K562 (cell line): ENCODE data around the gene ZNF234. TPM values are rescaled to one million over a fixed set of nuclear protein-coding genes. Genes with fewer than 3 reads are reported as not detected.

Experiments
- ARID3B ChIP-seq: fragments of 250-450 bp; sonication (Bioruptor Pico); IDR thresholded peaks from 2 replicates; pipeline ENCODE4 v1.4.0; 2020; ENCODE audit warnings: borderline replicate concordance
- FOS ChIP-seq: IDR thresholded peaks from 3 replicates; pipeline ENCODE4 v1.6.1; 2011; ENCODE audit not compliant: insufficient read length; ENCODE audit errors: extremely low read depth
- HCFC1 ChIP-seq: IDR thresholded peaks from 2 replicates; pipeline ENCODE4 v1.6.1; 2012; ENCODE audit warnings: low read depth, low read length, improper control_type of control experiment
- MAX ChIP-seq: sonication (generic); formaldehyde crosslinking; IDR thresholded peaks from 2 replicates; pipeline ENCODE4 v1.9.0; 2022; ENCODE audit warnings: mild to moderate bottlenecking, missing genetic modification reagents
- MYBL2 ChIP-seq, 2 experiments: fragments of 450-650 bp in 1 of 2; sonication (generic) in 1 of 2; formaldehyde crosslinking in 1 of 2; IDR thresholded peaks; 2 replicates each; pipeline versions ENCODE4 v1.6.1 to v1.8.1; 2017 to 2022; ENCODE audit warnings: borderline replicate concordance in 1 of 2, inconsistent platforms in 1 of 2, low read depth in 1 of 2, mild to moderate bottlenecking in 1 of 2, missing genetic modification reagents in 1 of 2, moderate library complexity in 1 of 2
- NKRF ChIP-seq: fragments of 450-650 bp; IDR thresholded peaks from 2 replicates; pipeline ENCODE4 v1.6.1; 2016; ENCODE audit warnings: borderline replicate concordance
- POLR2AphosphoS5 ChIP-seq: IDR thresholded peaks from 2 replicates; pipeline ENCODE4 v1.6.1; 2011; ENCODE audit warnings: mild to moderate bottlenecking, low read depth, low read length, moderate library complexity; ENCODE audit not compliant: control insufficient read depth, insufficient read depth
- SMAD1 ChIP-seq: fragments of 150-350 bp; IDR thresholded peaks from 2 replicates; pipeline ENCODE4 v1.6.1; 2014; ENCODE audit warnings: low read length, low read depth; ENCODE audit not compliant: partially characterized antibody
- SRSF7 ChIP-seq: fragments of 200-400 bp; formaldehyde crosslinking; optimal IDR thresholded peaks from 2 replicates; pipeline ENCODE3; 2017; ENCODE audit warnings: mild to moderate bottlenecking, low read depth, low read length
- TAF1 ChIP-seq: IDR thresholded peaks from 2 replicates; pipeline ENCODE4 v1.6.1; 2011; ENCODE audit warnings: mild to moderate bottlenecking, low read length, moderate library complexity; ENCODE audit not compliant: insufficient read depth, control insufficient read depth, severe bottlenecking; ENCODE audit errors: extremely low read depth
- TSHZ1 ChIP-seq: fragments of 250-450 bp; sonication (Bioruptor Pico); IDR thresholded peaks from 2 replicates; pipeline ENCODE4 v1.4.0; 2020; ENCODE audit warnings: mild to moderate bottlenecking, moderate library complexity
- ZC3H11A ChIP-seq: IDR thresholded peaks from 2 replicates; pipeline ENCODE4 v1.6.1; 2012; ENCODE audit warnings: low read depth, low read length, improper control_type of control experiment
- ZNF280A ChIP-seq: fragments of 450-650 bp; IDR thresholded peaks from 2 replicates; pipeline ENCODE4 v1.6.1; 2018; ENCODE audit warnings: mild to moderate bottlenecking, low read depth; ENCODE audit not compliant: partially characterized antibody
- ZNF324 ChIP-seq: fragments of 250-450 bp; sonication (Bioruptor Pico); IDR thresholded peaks from 2 replicates; pipeline ENCODE4 v1.4.0; 2020; ENCODE audit warnings: mild to moderate bottlenecking
- ZNF699 ChIP-seq: fragments of 250-450 bp; sonication (Bioruptor Pico); IDR thresholded peaks from 2 replicates; pipeline ENCODE4 v1.8.0; 2021; ENCODE audit warnings: mild to moderate bottlenecking, moderate library complexity; ENCODE audit not compliant: insufficient replicate concordance
- ZNF717 ChIP-seq: fragments of 250-450 bp; sonication (Bioruptor Pico); IDR thresholded peaks from 2 replicates; pipeline ENCODE4 v1.5.0; 2021
- polyA plus RNA-seq, 8 experiments: library from polyadenylated mRNA; depleted of rRNA in 4 of 8; stranded (reverse) in 5 of 8; unstranded in 3 of 8; fragments of >200 nt; fragmentation: Nextera tagmentation in 2 of 8; fragmentation: Illumina TruSeq in 1 of 8; extraction: Ambion mirVana in 2 of 8; extraction: Trizol in 1 of 8; gene quantifications; 2 replicates each; pipeline versions ENCODE4 v1.2.1 to v1.2.3, GENCODE V29; 2011 to 2014; ENCODE audit warnings: inconsistent platforms in 1 of 8, missing spikeins in 1 of 8
- total RNA-seq, 7 experiments: library from RNA; depleted of rRNA in 6 of 7; stranded (reverse); fragments of >200 nt in 6 of 7; fragmentation: Illumina TruSeq in 2 of 7; extraction: Trizol in 2 of 7; gene quantifications; 2 replicates each; pipeline versions ENCODE4 v1.2.1 to v1.2.3, GENCODE V29; 2011 to 2021; ENCODE audit warnings: low replicate concordance in 1 of 7

The ZNF234 gene
- total and polyA plus RNA-seq, 9 of the 15 experiments (the other 6 are each of a cell fraction or from before 2014, with no cell fraction given): 0.82 to 2.9 (median 1.5) TPM

- no peak for TF ChIP-seq ZC3H11A
- no peak for TF ChIP-seq ZNF699 (CRISPR knock-in tag)
- no peak for TF ChIP-seq ZNF717 (CRISPR knock-in tag)
- TF ChIP-seq FOS: no peak
- peak; percentile 80 for TF ChIP-seq HCFC1
- no peak for TF ChIP-seq POLR2AphosphoS5
- TF ChIP-seq SRSF7: no peak
- no peak for TF ChIP-seq MYBL2 (IDR thresholded peaks at IDR 0.05; ENCODE audit: low read depth)
- TF ChIP-seq MYBL2 (CRISPR knock-in tag; IDR thresholded peaks at IDR 0.05; ENCODE audit: borderline replicate concordance): no peak
- TF ChIP-seq TAF1: peak; percentile 33
- no peak for TF ChIP-seq ARID3B (CRISPR knock-in tag)
- TF ChIP-seq TSHZ1 (CRISPR knock-in tag): no peak
- no peak for TF ChIP-seq ZNF280A
- peak; percentile 21; the same call in 1 of the 2 replicates for TF ChIP-seq NKRF
- TF ChIP-seq SMAD1: no peak
- peak; percentile 94 for TF ChIP-seq ZNF324
- no peak for TF ChIP-seq MAX (CRISPR knock-in tag)
These were observed at the start of gene ZNF234 (continued) for GRCh38 chr19:44141191-44142058.
